IPS DF 4.7 (cell line): ENCODE results near the gene MYOZ3.

ENCODE experiments used
- DNase-seq: peaks from one replicate; pipeline ENCODE4 v3.0.0-alpha.2; 2013; ENCODE audit warnings: low spot score; ENCODE audit errors: extremely low read depth

MYOZ3 gene

DNA sequence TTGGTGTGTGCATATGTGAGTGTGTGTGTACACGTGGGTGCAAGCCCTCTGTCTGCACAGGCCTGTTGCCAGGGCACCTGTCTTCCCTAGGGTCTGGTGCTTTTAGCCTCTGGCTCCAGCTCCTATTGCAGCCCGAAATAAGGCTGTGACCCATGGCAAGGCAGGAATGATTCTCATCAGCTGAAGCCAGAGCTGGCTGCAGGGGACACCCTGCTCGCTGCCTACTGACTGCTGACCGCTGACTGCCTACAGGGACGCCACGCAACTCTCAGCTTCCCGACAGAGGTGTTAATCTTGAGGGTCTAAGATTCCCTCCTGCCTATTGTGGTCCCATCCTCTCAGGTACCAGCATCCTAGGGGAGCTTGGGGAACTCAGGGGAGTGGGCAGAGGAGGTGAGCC, at the start of gene MYOZ3:
MYOZ3 (plus strand) TSS at position 166 of the 400 bp plus-strand sequence. CDS start 1,691 bp downstream, outside the sequence.
- no peak for DNase-seq

DNA sequence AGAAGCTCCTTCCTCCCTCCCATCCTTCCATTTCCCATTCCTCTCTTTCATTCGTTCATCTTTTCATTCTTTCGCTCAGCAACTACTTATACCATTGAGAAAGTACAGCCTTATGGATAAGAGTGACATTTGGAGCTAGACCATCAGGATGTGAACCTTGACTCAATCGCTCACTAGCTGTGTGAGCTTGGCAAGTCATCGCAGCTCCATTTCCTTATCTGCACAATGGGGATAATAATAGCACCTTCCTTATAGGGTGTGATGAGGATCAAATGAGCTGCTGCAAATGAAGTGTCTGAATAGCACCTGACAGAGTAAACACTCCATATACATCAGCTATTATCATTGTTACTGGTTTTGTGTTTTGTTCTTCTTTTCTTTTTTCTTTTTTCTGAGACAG, 48.6 kb upstream of the MYOZ3 start:
- no peak for DNase-seq

GRCh38 chr5:150612905-150613670, 48.0 kb upstream of the MYOZ3 start:
- no peak for DNase-seq

DNA sequence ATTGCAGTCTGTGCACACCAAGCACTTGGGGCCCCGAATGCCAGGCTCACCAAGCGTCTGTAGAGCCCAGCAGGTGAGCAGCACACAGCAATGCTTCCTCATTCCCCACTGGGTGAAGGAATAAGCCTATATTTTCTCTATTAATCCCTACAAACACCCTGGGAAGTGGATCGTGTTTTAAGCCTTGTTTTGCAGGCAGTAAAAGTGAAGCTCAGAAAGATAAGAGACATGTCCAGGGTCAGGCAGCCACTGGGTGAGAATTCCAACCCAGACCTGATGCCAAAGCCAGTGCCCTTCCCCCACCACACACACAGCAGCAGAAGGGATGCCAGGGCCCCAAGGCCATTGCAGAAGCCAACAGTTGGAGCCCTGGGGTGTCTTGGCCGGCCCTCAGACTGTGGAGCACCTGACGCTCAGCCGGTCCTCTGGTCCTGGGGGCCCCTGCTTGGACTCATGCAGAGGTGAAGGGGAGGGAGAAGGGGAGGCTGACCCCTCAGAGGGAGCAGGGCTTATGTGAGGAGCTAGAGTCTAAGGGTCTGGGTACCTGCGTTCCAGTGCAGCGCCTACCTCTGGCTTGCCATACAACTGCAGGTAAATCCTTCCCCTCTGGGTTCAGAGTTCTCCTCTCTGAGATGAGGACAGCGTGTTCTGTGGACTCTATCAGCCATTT, 46.9 kb upstream of the MYOZ3 start:
- DNase-seq = no peak

GRCh38 chr5:150614661-150615060, 46.4 kb upstream of the MYOZ3 start:
- DNase-seq = no peak

DNA sequence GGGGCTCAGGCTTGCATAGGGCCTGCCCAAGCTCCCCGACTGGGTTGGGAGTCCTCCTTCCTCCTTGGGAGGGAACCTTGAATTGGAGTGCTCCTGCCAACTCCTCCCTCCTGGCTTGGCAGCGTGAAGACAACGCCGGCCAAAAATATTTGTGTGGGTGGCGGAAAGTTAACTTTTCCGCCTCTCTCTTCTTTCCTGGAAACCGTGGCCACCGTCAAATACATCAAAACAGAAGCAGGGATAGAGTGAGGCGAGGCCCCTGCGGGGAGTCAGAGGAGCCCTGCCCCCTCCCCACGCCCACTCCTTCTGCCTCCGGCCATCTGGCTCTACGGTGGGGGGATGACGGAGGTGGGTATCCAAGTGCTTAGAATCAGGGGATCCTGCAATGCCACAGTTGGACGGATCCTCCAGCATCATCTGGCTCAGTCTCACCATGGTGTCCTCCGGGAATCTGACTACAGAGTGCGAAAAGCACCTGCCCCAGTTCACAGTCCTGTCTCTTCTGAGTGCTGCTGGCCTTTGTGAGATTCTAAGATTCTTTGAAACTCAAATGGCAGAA, 45.8 kb upstream of the MYOZ3 start:
- no peak for DNase-seq

DNA sequence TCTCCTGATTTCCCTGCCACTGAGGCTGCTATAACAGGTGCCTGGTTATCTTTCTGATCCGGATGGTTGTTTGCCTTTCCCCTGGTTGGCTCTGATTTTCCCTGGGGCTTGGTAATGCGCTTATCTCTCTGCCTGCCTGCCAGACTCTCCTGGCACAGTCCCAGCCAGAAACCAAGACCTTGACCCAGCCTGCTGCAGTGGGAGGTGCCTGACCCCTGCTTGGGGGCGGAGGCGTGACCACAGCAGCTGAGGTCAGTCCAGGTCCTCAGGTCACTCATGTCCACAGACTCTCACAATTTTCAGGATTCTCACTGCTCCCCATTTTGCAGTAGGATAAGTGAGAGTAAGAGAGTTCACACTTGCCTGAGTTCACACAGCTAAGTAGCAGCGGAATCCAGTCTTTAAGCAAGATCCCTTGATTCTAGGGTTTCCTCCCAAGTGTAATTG, 45.0 kb upstream of the MYOZ3 start:
- DNase-seq = no peak

DNA sequence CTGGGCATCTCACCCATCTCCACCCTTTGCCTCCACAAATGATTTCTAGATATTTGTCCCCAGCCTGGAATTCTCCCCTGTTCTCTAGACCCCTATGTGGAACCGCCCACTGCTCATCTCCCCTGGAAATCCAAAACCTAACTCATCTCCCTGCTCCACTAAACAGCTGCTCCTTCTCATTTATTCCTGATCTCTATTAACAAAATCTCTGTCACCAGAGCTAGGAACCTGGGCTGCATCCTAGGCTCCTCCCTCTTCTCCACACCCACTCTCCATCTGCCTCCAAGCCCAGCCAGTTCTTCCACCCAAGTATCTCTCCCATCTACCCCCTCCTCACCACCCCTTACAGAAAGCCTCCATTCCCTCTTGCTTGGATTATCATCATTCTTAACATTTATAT, 44.5 kb upstream of the MYOZ3 start:
- no peak for DNase-seq

GRCh38 chr5:150618163-150618562, 42.9 kb upstream of the MYOZ3 start:
- no peak for DNase-seq

DNA sequence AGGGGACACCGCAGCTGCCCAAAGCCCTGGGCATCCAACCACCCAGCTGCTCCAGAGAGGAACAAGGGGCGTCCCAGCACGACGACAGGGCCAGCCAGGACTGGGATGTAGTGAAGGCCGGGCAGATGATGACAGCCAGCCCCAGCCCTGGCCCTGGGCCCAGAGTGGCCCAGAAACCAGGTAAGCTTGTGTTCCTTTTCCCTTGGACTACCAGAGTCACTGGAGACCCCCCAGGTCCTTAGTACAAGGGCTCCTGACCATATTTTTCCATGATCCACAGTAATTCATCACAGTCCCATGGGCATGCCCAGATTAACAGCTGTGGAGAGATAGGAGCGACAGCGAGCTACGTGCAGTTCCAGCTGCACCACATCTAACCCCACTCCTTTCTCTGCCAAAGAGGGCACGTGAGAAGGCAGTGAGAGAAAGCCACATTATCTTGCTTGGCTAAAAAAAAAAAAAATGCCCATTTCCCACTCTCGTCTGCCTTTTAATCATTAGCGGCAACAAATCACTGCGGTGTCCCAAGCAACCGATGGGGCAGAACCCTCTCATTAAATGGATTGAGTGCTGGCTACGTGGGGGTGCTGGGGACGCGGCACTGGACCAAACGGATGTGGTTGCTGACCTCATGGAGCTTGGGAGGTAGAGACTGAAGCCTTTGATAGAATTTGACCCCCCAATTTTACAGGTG, 42.3 kb upstream of the MYOZ3 start:
- no peak for DNase-seq

- no peak for DNase-seq
Measured at GRCh38 chr5:150619359-150620230, 41.5 kb upstream of the MYOZ3 start.

DNA sequence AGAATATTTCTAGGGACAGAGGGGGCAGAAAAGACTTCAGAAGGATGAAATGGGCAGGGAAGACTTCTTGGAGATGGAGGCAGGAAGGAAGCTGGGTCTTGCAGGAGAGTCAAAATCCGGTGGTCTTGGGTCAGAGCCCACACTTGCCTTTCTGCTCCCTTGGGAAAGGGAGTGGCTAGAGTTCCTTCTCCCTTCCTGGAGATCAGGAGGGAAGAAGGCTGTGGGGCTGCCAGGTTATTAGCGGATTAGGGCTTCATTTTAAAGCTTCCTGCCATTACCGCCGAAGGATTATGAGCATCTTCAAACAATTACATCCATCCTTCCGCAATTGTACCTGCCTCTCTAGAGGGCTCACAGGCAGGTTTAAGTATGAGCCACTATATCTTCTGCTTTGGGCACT, 39.8 kb upstream of the MYOZ3 start:
- no peak for DNase-seq

DNA sequence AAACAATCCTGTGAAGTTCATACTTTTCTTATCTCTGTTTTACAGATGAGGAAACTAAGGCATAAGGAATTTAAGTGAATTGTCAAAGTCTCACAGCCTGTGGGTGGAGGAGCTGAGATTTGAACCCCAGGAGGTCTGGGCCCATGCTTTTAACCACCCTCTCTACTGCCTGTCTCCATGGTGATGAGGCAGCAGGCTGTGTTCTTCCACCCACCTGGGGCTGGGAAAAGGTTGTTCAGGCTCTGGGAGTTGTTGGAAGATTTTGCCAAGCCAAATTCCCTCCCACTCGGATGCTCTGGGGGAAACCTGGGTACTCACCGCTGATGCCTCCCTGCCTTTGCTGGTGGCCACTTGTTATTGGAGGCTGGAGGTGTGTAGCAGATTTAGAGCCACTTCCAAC, 38.9 kb upstream of the MYOZ3 start:
- DNase-seq = no peak

GRCh38 chr5:150623152-150623877, 37.7 kb upstream of the MYOZ3 start:
- DNase-seq = no peak

DNA sequence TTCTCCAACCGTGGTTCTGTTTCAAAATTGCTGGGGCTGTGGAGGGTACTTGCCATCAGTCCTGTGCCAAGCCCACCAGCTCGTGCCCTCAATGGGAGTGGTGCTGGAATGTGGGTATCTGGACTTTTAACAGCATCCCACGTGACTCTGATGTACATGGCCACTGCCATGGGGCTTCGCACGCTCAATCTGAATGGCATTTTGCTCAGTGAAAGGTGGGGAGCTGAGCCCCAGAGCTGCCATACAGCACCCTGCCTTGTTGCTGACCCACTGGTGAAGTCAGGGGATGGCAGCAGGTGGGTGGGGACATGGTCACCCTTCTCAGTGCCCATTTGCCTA, 37.2 kb upstream of the MYOZ3 start:
- no peak for DNase-seq

GRCh38 chr5:150624334-150625163, 36.5 kb upstream of the MYOZ3 start:
- no peak for DNase-seq

- no peak for DNase-seq
Measured at GRCh38 chr5:150625164-150625535, 35.9 kb upstream of the MYOZ3 start.

GRCh38 chr5:150625831-150626746, 35.0 kb upstream of the MYOZ3 start:
- DNase-seq = no peak

DNA sequence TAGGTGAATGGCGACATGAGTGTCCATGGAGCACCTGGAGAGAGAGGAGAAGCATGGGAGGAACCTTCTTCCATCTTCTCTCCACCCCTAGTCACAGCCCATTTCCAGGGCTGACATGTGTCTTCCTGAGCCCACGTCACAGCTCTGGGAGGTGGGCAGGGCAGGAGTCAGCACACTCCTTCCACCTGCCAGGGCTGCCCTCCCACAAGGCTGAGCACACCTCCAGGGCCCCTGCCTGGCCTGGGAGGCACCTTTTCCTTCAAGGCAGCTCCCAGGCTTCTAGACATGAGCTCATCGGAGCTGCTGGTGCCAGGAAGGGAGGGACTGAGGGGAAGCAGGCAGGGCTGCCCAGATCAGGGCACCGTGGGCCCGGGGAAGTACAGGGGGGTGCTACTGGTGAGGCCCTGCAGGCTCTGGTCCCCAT, 34.2 kb upstream of the MYOZ3 start:
- DNase-seq = no peak
